ENCODE measurements around the gene EPN2. TPM values are rescaled to one million over a fixed set of nuclear protein-coding genes. Genes with fewer than 3 reads are reported as not detected.

The EPN2 gene
- total and polyA plus RNA-seq, 7 experiments from 2014 or later, result 3.9 to 11.5 (median 6.4) TPM

- Mint-ChIP-seq H3K27me3 (peaks cover 7 to 32% (median 21%) of the 10 kb centered on the region in 5 donors), H3K9me3 (no peaks in the 10 kb centered on the region), H3K36me3 (no peaks in the 10 kb centered on the region), H3K27ac (peak overlapping the region in 6 of 9 donors; percentile 20 to 92 (median 58)), H3K4me3 (peak overlapping the region in 9 of 10 donors; percentile 32 to 95 (median 75)), H3K4me1 (peaks cover 0 to 15% (median 6%) of the 10 kb centered on the region in 7 donors)
- ChIA-PET POLR2A (interaction anchor here (2.9 kb wide), 1 partner anchor 17 kb away, joined by 26 read pairs; the partner anchor contains the start of gene MAPK7), CTCF (interaction anchor here (3.4 to 4.7 kb wide), 2 partner anchors 16 to 86 kb away, joined by 29 to 64 read pairs; partner anchors contain the start of gene MAPK7)
- Histone ChIP-seq H3K36me3 (ENCODE audit: control insufficient read depth in 2 of 3, insufficient read depth in 3 of 3, low read length in 3 of 3) (no peaks in the 10 kb centered on the region), H3K4me3 (ENCODE audit: low read length) (no peak overlapping the region), H3K4me1 (ENCODE audit: control insufficient read depth in 2 of 2, insufficient read depth in 2 of 2, low read length in 2 of 2) (peaks cover 6 to 11% of the 10 kb centered on the region in 2 donors), H3K9me3 (ENCODE audit: control insufficient read depth in 2 of 3, low read length in 3 of 3) (no peaks in the 10 kb centered on the region), H3K27me3 (ENCODE audit: control insufficient read depth in 2 of 2, insufficient read depth in 2 of 2, low read length in 2 of 2) (no peaks in the 10 kb centered on the region), H3K27ac (ENCODE audit: low read depth, low read length) (no peak overlapping the region)
- DNase-seq, result no peak
- intact Hi-C loops (cut with micrococcal nuclease), result loop anchor here (5.0 kb wide), 2 partner anchors 504 to 506 kb away; partner anchors contain the start of genes PRPSAP2 (in 1 of the 2) and ULK2 (in 1 of the 2)
- no peak for ATAC-seq
Measured at GRCh38 chr17:19361326-19361725, 124.2 kb downstream of the EPN2 start.

- H3K27ac Mint-ChIP-seq, result peak overlapping the region in 7 of 9 donors; percentile 15 to 93 (median 64)
- no peaks in the 10 kb centered on the region for H3K36me3 Mint-ChIP-seq
- ATAC-seq, result no peak
- peak overlapping the region; percentile 94 for H3K4me3 ChIP-seq (ENCODE audit: low read length)
- POLR2A ChIA-PET, result interaction anchor here (1.3 to 2.9 kb wide), 2 partner anchors 16 to 287 kb away, joined by 8 to 26 read pairs; partner anchors contain the start of genes ALDH3A2 and MAPK7
- CTCF ChIA-PET, result interaction anchor here (1.2 to 4.7 kb wide), 4 partner anchors 16 to 402 kb away, joined by 5 to 64 read pairs (median 18); partner anchors contain the start of gene MAPK7
- H3K4me1 Mint-ChIP-seq, result peaks cover 0 to 17% (median 6%) of the 10 kb centered on the region in 7 donors
- peak overlapping the region; percentile 66 for H3K27ac ChIP-seq (ENCODE audit: low read depth, low read length)
- peaks cover 6 to 11% of the 10 kb centered on the region in 2 donors for H3K4me1 ChIP-seq (ENCODE audit: control insufficient read depth in 2 of 2, insufficient read depth in 2 of 2, low read length in 2 of 2)
- no peaks in the 10 kb centered on the region for H3K9me3 ChIP-seq (ENCODE audit: control insufficient read depth in 2 of 3, low read length in 3 of 3)
- DNase-seq, result no peak
- H3K9me3 Mint-ChIP-seq, result no peaks in the 10 kb centered on the region
- peak overlapping the region; percentile 71 to 95 (median 86) for H3K4me3 Mint-ChIP-seq
- intact Hi-C loops (cut with micrococcal nuclease), result loop anchor here (1.0 to 5.0 kb wide), 14 partner anchors 15 to 615 kb away; partner anchors contain the start of genes AKAP10 (in 1 of the 2), ALDH3A2 (in 1 of the 2), MAPK7 (in 1 of the 2) and PRPSAP2 (in 1 of the 2)
- H3K27me3 ChIP-seq (ENCODE audit: control insufficient read depth in 2 of 2, insufficient read depth in 2 of 2, low read length in 2 of 2), result no peaks in the 10 kb centered on the region
- peaks cover 7 to 31% (median 20%) of the 10 kb centered on the region in 5 donors for H3K27me3 Mint-ChIP-seq
- no peaks in the 10 kb centered on the region for H3K36me3 ChIP-seq (ENCODE audit: control insufficient read depth in 2 of 3, insufficient read depth in 3 of 3, low read length in 3 of 3)
Measured at GRCh38 chr17:19361944-19362276, 124.7 kb downstream of the EPN2 start.

DNA sequence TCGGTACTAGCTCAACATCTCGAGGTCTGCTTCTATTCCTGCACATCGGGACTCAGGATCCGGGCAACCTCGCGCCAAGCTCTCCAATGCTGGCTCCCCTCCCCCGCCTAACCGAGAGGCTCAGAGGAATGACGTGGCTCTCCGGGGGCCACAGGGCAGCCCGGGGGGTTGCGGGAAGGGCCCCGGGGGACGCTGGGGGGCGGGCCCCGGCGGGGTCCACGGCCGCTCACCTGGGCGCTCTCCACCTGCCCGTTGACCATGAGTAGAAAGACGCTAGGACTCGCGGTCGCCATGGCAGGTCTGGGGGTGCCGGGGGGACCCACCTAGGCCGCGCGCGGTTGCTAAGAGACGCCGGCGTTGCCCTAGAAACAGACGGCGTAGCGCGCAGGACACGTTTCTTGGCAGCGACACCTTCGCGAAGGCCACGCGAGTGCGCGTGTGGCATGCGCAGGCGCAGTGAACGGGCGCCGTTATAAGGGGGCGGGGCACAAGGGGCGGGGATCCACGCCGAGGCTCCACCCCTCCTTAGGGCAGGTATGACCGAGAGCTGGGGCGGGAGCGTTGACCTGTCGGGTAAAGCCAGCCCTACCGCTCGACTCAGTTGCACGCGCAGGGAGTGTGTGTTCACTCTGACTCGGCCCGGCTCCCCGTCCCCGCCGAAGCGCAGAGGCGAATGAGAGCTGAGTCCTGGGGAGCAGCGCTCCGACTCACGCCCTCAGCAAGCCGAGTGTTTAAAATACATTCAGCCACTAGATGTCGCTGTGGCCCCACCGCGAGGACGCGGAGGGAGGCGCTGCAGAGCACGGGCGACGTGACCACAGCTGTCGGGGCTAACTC, 125.3 kb downstream of the EPN2 start, which contains the start of gene B9D1:
TSS of gene B9D1 (minus strand) at position 447 of the 837 bp plus-strand sequence. CDS start at position 293, 154 bp downstream.
- Histone ChIP-seq H3K27ac (ENCODE audit: low read depth, low read length) (peak within 1 kb of the TSS; percentile 66), H3K4me3 (ENCODE audit: low read length) (peak within 1 kb of the TSS; percentile 94), H3K27me3 (ENCODE audit: control insufficient read depth in 2 of 2, insufficient read depth in 2 of 2, low read length in 2 of 2) (no peaks in the 10 kb centered on the region), H3K9me3 (ENCODE audit: control insufficient read depth in 2 of 3, low read length in 3 of 3) (no peaks in the 10 kb centered on the region), H3K36me3 (ENCODE audit: control insufficient read depth in 2 of 3, insufficient read depth in 3 of 3, low read length in 3 of 3) (no peaks in the 10 kb centered on the region), H3K4me1 (ENCODE audit: control insufficient read depth in 2 of 2, insufficient read depth in 2 of 2, low read length in 2 of 2) (peaks cover 6 to 11% of the 10 kb centered on the region in 2 donors)
- CTCF ChIA-PET, result interaction anchor here (0.6 to 4.7 kb wide), 16 partner anchors 8 to 648 kb away, joined by 3 to 64 read pairs (median 4); partner anchors contain the start of gene MAPK7
- peak; percentile 90 to 97 (median 92) for DNase-seq
- peak within 1 kb of the TSS; percentile 63 to 93 (median 91) for H3K27ac Mint-ChIP-seq
- POLR2A ChIA-PET, result interaction anchor here (0.7 to 2.9 kb wide), 5 partner anchors 16 to 286 kb away, joined by 3 to 26 read pairs (median 3); partner anchors contain the start of genes ALDH3A2 and MAPK7
- ATAC-seq, result peak; percentile 96
- H3K9me3 Mint-ChIP-seq, result no peaks in the 10 kb centered on the region
- peak within 1 kb of the TSS; percentile 75 to 96 (median 92) for H3K4me3 Mint-ChIP-seq
- peaks cover 0 to 21% (median 6%) of the 10 kb centered on the region in 7 donors for H3K4me1 Mint-ChIP-seq
- no peaks in the 10 kb centered on the region for H3K36me3 Mint-ChIP-seq
- peaks cover 7 to 25% (median 19%) of the 10 kb centered on the region in 5 donors for H3K27me3 Mint-ChIP-seq
- intact Hi-C loops (cut with micrococcal nuclease), result loop anchor here (1.0 to 5.0 kb wide), 14 partner anchors 15 to 615 kb away; partner anchors contain the start of genes AKAP10 (in 1 of the 2), ALDH3A2 (in 1 of the 2), MAPK7 (in 1 of the 2) and PRPSAP2 (in 1 of the 2)

- peaks cover 7 to 24% (median 19%) of the 10 kb centered on the region in 5 donors for H3K27me3 Mint-ChIP-seq
- peak overlapping the region in 8 of 9 donors; percentile 63 to 93 (median 89) for H3K27ac Mint-ChIP-seq
- H3K4me3 Mint-ChIP-seq, result peak overlapping the region; percentile 75 to 96 (median 92)
- H3K36me3 Mint-ChIP-seq, result no peaks in the 10 kb centered on the region
- Histone ChIP-seq H3K4me3 (ENCODE audit: low read length) (no peak overlapping the region), H3K9me3 (ENCODE audit: control insufficient read depth in 2 of 3, low read length in 3 of 3) (no peaks in the 10 kb centered on the region), H3K4me1 (ENCODE audit: control insufficient read depth in 2 of 2, insufficient read depth in 2 of 2, low read length in 2 of 2) (peaks cover 6 to 11% of the 10 kb centered on the region in 2 donors), H3K27ac (ENCODE audit: low read depth, low read length) (peak overlapping the region; percentile 66), H3K36me3 (ENCODE audit: control insufficient read depth in 2 of 3, insufficient read depth in 3 of 3, low read length in 3 of 3) (no peaks in the 10 kb centered on the region), H3K27me3 (ENCODE audit: control insufficient read depth in 2 of 2, insufficient read depth in 2 of 2, low read length in 2 of 2) (no peaks in the 10 kb centered on the region)
- ATAC-seq (no peak), DNase-seq (no peak)
- H3K4me1 Mint-ChIP-seq, result peaks cover 0 to 27% (median 6%) of the 10 kb centered on the region in 7 donors
- ChIA-PET CTCF (interaction anchor here (0.6 to 4.7 kb wide), 13 partner anchors 9 to 403 kb away, joined by 3 to 64 read pairs (median 5); partner anchors contain the start of gene MAPK7), POLR2A (interaction anchor here (0.7 to 2.9 kb wide), 5 partner anchors 15 to 285 kb away, joined by 3 to 26 read pairs (median 3); partner anchors contain the start of genes ALDH3A2 and MAPK7)
- H3K9me3 Mint-ChIP-seq, result no peaks in the 10 kb centered on the region
- intact Hi-C loops (cut with micrococcal nuclease), result loop anchor here (1.0 to 5.0 kb wide), 7 partner anchors 106 to 506 kb away; partner anchors contain the start of genes ALDH3A2 (in 1 of the 2), PRPSAP2 (in 1 of the 2) and ULK2 (in 1 of the 2)
Measured at GRCh38 chr17:19363114-19363438, 125.9 kb downstream of the EPN2 start.

DNA sequence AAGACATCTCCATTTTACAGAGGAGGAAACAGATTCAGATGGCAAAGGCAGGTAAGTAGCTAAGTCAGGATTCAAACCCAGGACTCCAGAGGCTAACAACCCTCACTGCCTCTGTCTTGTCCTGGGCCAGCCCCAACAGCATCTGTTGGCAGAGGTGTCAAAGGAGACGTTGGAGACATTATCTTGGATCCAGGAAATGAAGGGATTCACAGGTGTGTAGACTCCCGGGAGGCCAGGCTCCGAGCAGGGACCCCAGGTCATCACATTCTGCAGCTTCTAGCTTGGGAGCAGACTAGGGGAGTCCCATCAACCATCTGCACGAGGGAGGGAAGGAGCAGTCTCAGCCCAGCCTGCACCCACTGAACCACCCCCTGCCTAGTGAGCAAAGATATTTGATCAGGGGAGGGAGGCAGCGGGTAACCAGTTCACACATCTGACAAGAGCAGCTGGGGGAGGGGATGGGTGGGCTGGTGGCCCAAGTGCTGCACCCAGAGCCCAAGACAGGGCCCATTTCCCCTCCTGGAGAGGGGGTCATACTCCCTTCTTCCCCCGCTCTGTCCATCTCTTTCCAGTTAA, 126.4 kb downstream of the EPN2 start:
- Mint-ChIP-seq H3K27ac (peak overlapping the region in 2 of 9 donors; percentile 19 to 66), H3K4me3 (peak overlapping the region in 5 of 10 donors; percentile 9 to 94 (median 92)), H3K27me3 (peaks cover 7 to 21% (median 16%) of the 10 kb centered on the region in 5 donors), H3K9me3 (no peaks in the 10 kb centered on the region), H3K36me3 (no peaks in the 10 kb centered on the region), H3K4me1 (peaks cover 0 to 30% (median 6%) of the 10 kb centered on the region in 7 donors)
- DNase-seq (no peak), ATAC-seq (no peak)
- peaks cover 6 to 11% of the 10 kb centered on the region in 2 donors for H3K4me1 ChIP-seq (ENCODE audit: control insufficient read depth in 2 of 2, insufficient read depth in 2 of 2, low read length in 2 of 2)
- H3K36me3 ChIP-seq (ENCODE audit: control insufficient read depth in 2 of 3, insufficient read depth in 3 of 3, low read length in 3 of 3), result no peaks in the 10 kb centered on the region
- no peak overlapping the region for H3K27ac ChIP-seq (ENCODE audit: low read depth, low read length)
- POLR2A ChIA-PET, result interaction anchor here (1.0 to 2.9 kb wide), 2 partner anchors 15 to 85 kb away, joined by 3 to 26 read pairs; partner anchors contain the start of gene MAPK7
- H3K4me3 ChIP-seq (ENCODE audit: low read length), result no peak overlapping the region
- CTCF ChIA-PET, result interaction anchor here (0.6 to 4.7 kb wide), 13 partner anchors 8 to 403 kb away, joined by 3 to 64 read pairs (median 5); partner anchors contain the start of gene MAPK7
- intact Hi-C loops (cut with micrococcal nuclease), result loop anchor here (1.0 to 5.0 kb wide), 7 partner anchors 105 to 506 kb away; partner anchors contain the start of genes ALDH3A2 (in 1 of the 2), PRPSAP2 (in 1 of the 2) and ULK2 (in 1 of the 2)
- no peaks in the 10 kb centered on the region for H3K9me3 ChIP-seq (ENCODE audit: control insufficient read depth in 2 of 3, low read length in 3 of 3)
- no peaks in the 10 kb centered on the region for H3K27me3 ChIP-seq (ENCODE audit: control insufficient read depth in 2 of 2, insufficient read depth in 2 of 2, low read length in 2 of 2)

Measured in naive thymus-derived CD4-positive, alpha-beta T cell (primary cell).